ENCODE measurements around the gene LSAMP. TPM values are rescaled to one million over a fixed set of nuclear protein-coding genes. Genes with fewer than 3 reads are reported as not detected.
"Not testable (repeated sequence)": the region's sequence is repeated elsewhere in the genome, so short reads cannot be mapped to it uniquely, and the experiment has no call there.

The LSAMP gene
- total RNA-seq, 1 experiment from 2014 or later: 0.10 TPM

GRCh38 chr3:115758076-115758763, 687.1 kb downstream of the LSAMP start:
- DNase-seq (ENCODE audit: low spot score): no peak

DNA sequence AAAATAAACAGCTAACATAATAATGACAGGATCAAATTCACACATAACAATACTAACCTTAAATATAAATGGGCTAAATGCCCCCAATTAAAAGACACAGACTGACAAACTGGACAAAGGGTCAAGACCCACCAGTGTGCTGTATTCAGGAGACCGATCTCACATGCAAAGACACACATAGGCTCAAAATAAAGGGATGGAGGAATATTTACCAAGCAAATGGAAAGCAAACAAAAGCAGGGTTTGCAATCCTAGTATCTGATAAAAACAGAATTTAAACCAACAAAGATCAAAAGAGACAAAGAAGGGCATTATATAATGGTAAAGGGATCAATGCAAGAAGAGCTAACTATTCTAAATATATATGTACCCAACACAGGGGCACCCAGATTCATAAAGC, 692.3 kb downstream of the LSAMP start:
- not testable (repeated sequence) for DNase-seq (ENCODE audit: low spot score)

Measured in A172 (cell line).